GM23248 (cell line): Measurements from ENCODE around the gene ATP6V1G3. TPM values are rescaled to one million over a fixed set of nuclear protein-coding genes. Genes with fewer than 3 reads are reported as not detected.
A peak's percentile ranks its signal among the peaks of the same experiment; 100 is the strongest.
"Not testable (repeated sequence)": the region's sequence is repeated elsewhere in the genome, so short reads cannot be mapped to it uniquely, and the experiment has no call there.

Source experiments
- DNase-seq: peaks from one replicate; pipeline ENCODE4 v3.0.0-alpha.2; 2015
- H2AFZ ChIP-seq: fragments of 200-600 bp; sonication (generic); 2 replicates; pipeline ENCODE4 v1.6.1; 2016; ENCODE audit warnings: antibody characterized with exemption
- H3F3A ChIP-seq: fragments of 200-600 bp; sonication (generic); 2 replicates; pipeline ENCODE4 v1.6.1; 2016; ENCODE audit warnings: mild to moderate bottlenecking, antibody characterized with exemption, mixed run types; ENCODE audit not compliant: insufficient read depth
- H3K27ac ChIP-seq: fragments of 200-600 bp; sonication (generic); 2 replicates; pipeline ENCODE4 v1.5.1; 2016; ENCODE audit warnings: mild to moderate bottlenecking
- H3K27me3 ChIP-seq: fragments of 200-600 bp; sonication (generic); replicated peaks from 2 replicates; pipeline ENCODE4 v1.6.1; 2016; ENCODE audit warnings: mild to moderate bottlenecking; ENCODE audit not compliant: insufficient read depth
- H3K36me3 ChIP-seq: fragments of 200-600 bp; sonication (generic); 2 replicates; pipeline ENCODE4 v1.6.1; 2016; ENCODE audit warnings: low read depth, mild to moderate bottlenecking
- H3K4me1 ChIP-seq: fragments of 200-600 bp; sonication (generic); 2 replicates; pipeline ENCODE4 v1.6.1; 2016; ENCODE audit warnings: mild to moderate bottlenecking; ENCODE audit not compliant: insufficient read depth
- H3K4me2 ChIP-seq: fragments of 200-600 bp; sonication (generic); one replicate; pipeline ENCODE4 v1.6.1; 2016; ENCODE audit warnings: mild to moderate bottlenecking; ENCODE audit not compliant: unreplicated experiment
- H3K4me3 ChIP-seq: fragments of 200-600 bp; sonication (generic); 2 replicates; pipeline ENCODE4 v1.5.1; 2016; ENCODE audit warnings: mild to moderate bottlenecking
- H3K79me2 ChIP-seq: fragments of 200-600 bp; sonication (generic); 2 replicates; pipeline ENCODE4 v1.6.1; 2016; ENCODE audit warnings: mild to moderate bottlenecking; ENCODE audit not compliant: insufficient read depth
- H3K9ac ChIP-seq: fragments of 200-600 bp; sonication (generic); 2 replicates; pipeline ENCODE4 v1.6.1; 2016; ENCODE audit warnings: mild to moderate bottlenecking
- H3K9me2 ChIP-seq: fragments of 200-600 bp; sonication (generic); 2 replicates; pipeline ENCODE4 v1.6.1; 2016; ENCODE audit warnings: mixed run types, mild to moderate bottlenecking, moderate library complexity; ENCODE audit not compliant: insufficient read depth
- H3K9me3 ChIP-seq: fragments of 200-600 bp; sonication (generic); one replicate; pipeline ENCODE4 v1.6.1; 2017; ENCODE audit warnings: low read depth
- H4K20me1 ChIP-seq: fragments of 200-600 bp; sonication (generic); 2 replicates; pipeline ENCODE4 v1.6.0; 2016; ENCODE audit not compliant: insufficient read depth
- EZH2 ChIP-seq: fragments of 200-600 bp; sonication (generic); IDR thresholded peaks from 2 replicates; pipeline ENCODE4 v1.6.1; 2018; ENCODE audit warnings: antibody characterized with exemption, mild to moderate bottlenecking; ENCODE audit not compliant: insufficient read depth, poor library complexity, severe bottlenecking
- EZH2phosphoT487 ChIP-seq: fragments of 200-600 bp; sonication (generic); IDR thresholded peaks from 2 replicates; pipeline ENCODE4 v1.6.1; 2018; ENCODE audit warnings: antibody characterized with exemption, moderate library complexity, mild to moderate bottlenecking, low read depth; ENCODE audit not compliant: insufficient read depth
- WGBS, 2 experiments: methylation state at CpG; one replicate each; pipeline ENCODE4 v1.1.6; 2015 to 2017; ENCODE audit warnings: low lambda C conversion rate in 2 of 2, low coverage in 1 of 2; ENCODE audit errors: missing lambda C conversion rate in 2 of 2; 5-methylcytosine and 5-hydroxymethylcytosine counted together
- in situ Hi-C: fragments of 300-500 bp; cut with MboI; formaldehyde crosslinking; loops from 2 replicates; pipeline ENCODE4 v1.15.0; 2020
- polyA plus RNA-seq: library from polyadenylated mRNA; unstranded; fragments of >200 nt; fragmentation: Nextera tagmentation; extraction: Ambion mirVana; gene quantifications from 2 replicates; pipeline ENCODE4 v1.2.1, GENCODE V29; 2016
- total RNA-seq: library from RNA; depleted of rRNA; stranded (reverse); fragments of >200 nt; shearing (Covaris generic); gene quantifications from 2 replicates; pipeline ENCODE4 v1.2.3, GENCODE V29; 2014

Gene ATP6V1G3
- total and polyA plus RNA-seq, 2 experiments from 2014 or later = 1.3 TPM; not detected in 1

DNA sequence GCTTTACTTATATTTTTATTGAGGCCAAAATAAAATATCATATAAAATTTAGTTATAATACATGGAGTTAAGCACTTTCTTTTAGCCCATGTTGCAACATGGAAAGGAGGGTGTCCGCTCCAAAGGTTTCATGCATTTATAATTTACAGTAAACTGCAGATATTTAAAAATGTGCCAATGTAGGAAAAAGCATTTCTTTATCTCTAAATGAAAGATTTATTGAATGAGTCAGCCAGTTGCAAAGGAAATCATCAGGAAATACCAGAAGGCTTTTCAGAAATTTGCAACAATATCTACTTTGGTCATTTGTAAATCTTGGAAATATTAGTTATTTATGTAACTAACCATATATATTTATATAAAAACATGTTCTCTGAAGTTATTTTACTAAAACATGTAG, 12.1 kb downstream of the ATP6V1G3 start:
- no peak overlapping the region for H2AFZ ChIP-seq
- peaks cover 34% of the 10 kb centered on the region for H3K4me1 ChIP-seq
- in situ Hi-C loops = no loop called here
- no peak overlapping the region for H3K4me3 ChIP-seq
- no peaks in the 10 kb centered on the region for H4K20me1 ChIP-seq
- no peak overlapping the region for H3K27ac ChIP-seq
- H3K9ac ChIP-seq = no peak overlapping the region
- H3K9me2 ChIP-seq = no peaks in the 10 kb centered on the region
- no peaks in the 10 kb centered on the region for H3K36me3 ChIP-seq
- WGBS, 2 experiments = 9 to 17% methylated on average over 1 of the region's 1 CpG
- no peak for TF ChIP-seq EZH2phosphoT487
- no peaks in the 10 kb centered on the region for H3K27me3 ChIP-seq
- H3K4me2 ChIP-seq = peak overlapping the region; percentile 67
- H3K79me2 ChIP-seq = no peaks in the 10 kb centered on the region
- H3K9me3 ChIP-seq = no peaks in the 10 kb centered on the region
- DNase-seq = peak; percentile 65
- peaks cover 16% of the 10 kb centered on the region; the same call in 1 of the 2 replicates for H3F3A ChIP-seq

GRCh38 chr1:198524556-198524955, 15.9 kb downstream of the ATP6V1G3 start:
- Histone ChIP-seq H3K79me2 (no peaks in the 10 kb centered on the region), H3K27ac (no peak overlapping the region), H3F3A (peaks cover 14% of the 10 kb centered on the region; the same call in 1 of the 2 replicates), H2AFZ (peak overlapping the region; percentile 24; the same call in 1 of the 2 replicates), H3K4me3 (no peak overlapping the region), H3K4me2 (no peak overlapping the region), H3K9me3 (no peaks in the 10 kb centered on the region), H3K9ac (no peak overlapping the region), H3K9me2 (no peaks in the 10 kb centered on the region), H3K36me3 (no peaks in the 10 kb centered on the region), H3K4me1 (peaks cover 28% of the 10 kb centered on the region), H4K20me1 (no peaks in the 10 kb centered on the region), H3K27me3 (no peaks in the 10 kb centered on the region)
- no peak for DNase-seq
- 83 to 86% methylated on average over 2 of the region's 2 CpGs for WGBS, 2 experiments
- in situ Hi-C loops = no loop called here
- TF ChIP-seq EZH2phosphoT487 = no peak
- no peak for TF ChIP-seq EZH2

DNA sequence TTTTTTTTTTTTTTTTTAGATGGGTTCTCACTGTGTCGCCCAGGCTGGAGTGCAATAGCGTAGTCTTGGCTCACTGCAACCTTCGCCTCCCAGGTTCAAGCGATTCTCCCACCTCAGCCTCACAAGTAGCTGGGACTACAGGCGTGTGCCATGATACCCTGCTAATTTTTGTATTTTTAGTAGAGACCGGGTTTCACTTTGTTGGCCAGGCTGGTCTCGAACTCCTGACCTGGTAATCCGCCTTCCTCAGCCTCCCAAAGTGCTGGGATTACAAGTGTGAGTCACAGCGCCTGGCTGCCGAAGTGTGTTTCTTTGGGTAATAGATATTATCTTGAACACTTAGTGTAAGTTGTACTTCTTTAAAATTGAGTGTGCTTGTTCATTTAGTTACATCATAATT, 16.4 kb downstream of the ATP6V1G3 start:
- in situ Hi-C loops, H3K4me2 ChIP-seq, H3K36me3 ChIP-seq, H3K27ac ChIP-seq, H3K4me3 ChIP-seq, H3K9me3 ChIP-seq, DNase-seq, H3K9ac ChIP-seq, H3K79me2 ChIP-seq, H3K9me2 ChIP-seq, H3K27me3 ChIP-seq, H4K20me1 ChIP-seq: not testable (repeated sequence)
- Histone ChIP-seq H2AFZ (peak overlapping the region; percentile 24; the same call in 1 of the 2 replicates), H3K4me1 (peaks cover 24% of the 10 kb centered on the region), H3F3A (peaks cover 11% of the 10 kb centered on the region; the same call in 1 of the 2 replicates)
- 77 to 81% methylated on average over 10 of the region's 10 CpGs for WGBS, 2 experiments

- Histone ChIP-seq H3K9me3 (no peaks in the 10 kb centered on the region), H3K9ac (no peak overlapping the region), H3K9me2 (no peaks in the 10 kb centered on the region), H3K27ac (no peak overlapping the region), H3K4me2 (no peak overlapping the region), H3K4me3 (no peak overlapping the region), H3K79me2 (no peaks in the 10 kb centered on the region), H3K27me3 (no peaks in the 10 kb centered on the region), H4K20me1 (no peaks in the 10 kb centered on the region), H3K36me3 (no peaks in the 10 kb centered on the region), H3K4me1 (peaks cover 16% of the 10 kb centered on the region), H2AFZ (peak overlapping the region; percentile 57), H3F3A (peaks cover 11% of the 10 kb centered on the region; the same call in 1 of the 2 replicates)
- TF ChIP-seq EZH2 (no peak), EZH2phosphoT487 (no peak)
- 88 to 93% methylated on average over 2 of the region's 2 CpGs for WGBS, 2 experiments
- DNase-seq = no peak
- in situ Hi-C loops = no loop called here
These were observed 17.1 kb downstream of the ATP6V1G3 start for GRCh38 chr1:198523182-198523950.
